ENCODE measurements around the gene RDH5. TPM values are rescaled to one million over a fixed set of nuclear protein-coding genes. Genes with fewer than 3 reads are reported as not detected.
A peak's percentile ranks its signal among the peaks of the same experiment; 100 is the strongest.

The RDH5 gene
- total and polyA plus RNA-seq, 2 of the 4 experiments (the other 2 are of a cell fraction): 7.3 to 18.8 TPM

GRCh38 chr12:55693323-55694187 lies 26.6 kb upstream of the RDH5 start:
- TF ChIP-seq RAD21 (IDR thresholded peaks at IDR 0.05; ENCODE audit: low read length): no peak
- no peak for TF ChIP-seq BHLHE40 (IDR thresholded peaks at IDR 0.05; ENCODE audit: low read depth, low read length)
- TF ChIP-seq CEBPB (IDR thresholded peaks at IDR 0.05; ENCODE audit: low read depth, low read length): no peak
- no peak for TF ChIP-seq MAFK (IDR thresholded peaks at IDR 0.05; ENCODE audit: low read depth, low read length)
- TF ChIP-seq RFX5 (IDR thresholded peaks at IDR 0.05; ENCODE audit: low read depth, low read length): no peak
- no peak overlapping the region for H2BK15ac ChIP-seq (ENCODE audit: low read depth, low read length)
- H2AK5ac ChIP-seq (ENCODE audit: low read depth, low read length): no peak overlapping the region
- H2BK20ac ChIP-seq (ENCODE audit: low read depth, low read length): no peak overlapping the region
- peaks cover 15% of the 10 kb centered on the region for H3K27me3 ChIP-seq (ENCODE audit: control insufficient read depth, insufficient read depth, low read length)
- no peak for ATAC-seq (ENCODE audit: low read depth)
- H3K14ac ChIP-seq (replicated peaks; ENCODE audit: low read depth, low read length): no peak overlapping the region
- no peaks in the 10 kb centered on the region for H3K36me3 ChIP-seq (ENCODE audit: control insufficient read depth, insufficient read depth, low read length)
- dilution Hi-C loops (cut with HindIII; ENCODE audit: low sequenced_read_pairs, unreplicated experiment) (no loop called here), in situ Hi-C loops (cut with MboI; ENCODE audit: low sequenced_read_pairs) (no loop called here), intact Hi-C loops (cut with micrococcal nuclease) (no loop called here)
- no peak overlapping the region for H2AFZ ChIP-seq (replicated peaks; ENCODE audit: low read length, poor library complexity)
- no peak overlapping the region for H3K27ac ChIP-seq (ENCODE audit: insufficient read depth, low read length)
- no peak overlapping the region for H3K4me2 ChIP-seq (ENCODE audit: low read depth, low read length)
- H3K9me3 ChIP-seq (ENCODE audit: control insufficient read depth, insufficient read depth, low read length): no peaks in the 10 kb centered on the region
- ChIA-PET POLR2A (ENCODE audit: unreplicated experiment) (no interaction called here), CTCF (no interaction called here)
- H2BK5ac ChIP-seq (ENCODE audit: low read depth, low read length, poor library complexity, severe bottlenecking): no peak overlapping the region
- no peak overlapping the region for H4K8ac ChIP-seq (ENCODE audit: low read depth in 2 of 2, low read length in 2 of 2)
- H2AK9ac ChIP-seq (replicated peaks; ENCODE audit: low read depth, low read length, poor library complexity): peak overlapping the region; percentile 1
- H4K5ac ChIP-seq (ENCODE audit: low read depth, low read length): no peak overlapping the region
- no peak overlapping the region for H3K4ac ChIP-seq (ENCODE audit: low read depth, low read length)
- H3K18ac ChIP-seq (ENCODE audit: low read depth, low read length): no peak overlapping the region
- no peaks in the 10 kb centered on the region for H3K79me1 ChIP-seq (ENCODE audit: low read depth in 1 of 2, low read length in 2 of 2)
- H3K9ac ChIP-seq (ENCODE audit: low read depth, low read length): no peak overlapping the region
- no peak overlapping the region for H3K4me3 ChIP-seq (ENCODE audit: insufficient read depth, low read depth, low read length)
- H3K9me1 ChIP-seq (ENCODE audit: insufficient read depth, low read length): no peaks in the 10 kb centered on the region
- no peaks in the 10 kb centered on the region for H3K4me1 ChIP-seq (ENCODE audit: control insufficient read depth, insufficient read depth, low read length)
- H3K56ac ChIP-seq (ENCODE audit: extremely low read depth, insufficient read depth, low read length): no peak overlapping the region
- no TSS peak for BruUV-seq (replicated peaks)
- WGBS, 2 experiments (ENCODE audit: extremely low coverage in 2 of 2, insufficient read length in 1 of 2): no CpG with 5 or more reads among the region's 7 CpGs
- no peak overlapping the region for H4K91ac ChIP-seq (ENCODE audit: insufficient read depth, low read depth, low read length)
- no peak for DNase-seq
- no peak overlapping the region for H3K23ac ChIP-seq (ENCODE audit: low read depth, low read length)
- H2BK120ac ChIP-seq (ENCODE audit: low read depth, low read length): no peak overlapping the region
- no peaks in the 10 kb centered on the region for H4K20me1 ChIP-seq (ENCODE audit: insufficient read depth, low read length)
